ENCODE results near the gene CHST6.
"Not testable (repeated sequence)": the region's sequence is repeated elsewhere in the genome, so short reads cannot be mapped to it uniquely, and the experiment has no call there.

Gene CHST6

GRCh38 chr16:75495076-75495674 is at the start of gene CHST6:
CHST6 (minus strand) TSS chr16:75495441; CDS start chr16:75479828, 15,613 bp downstream.
- Mint-ChIP-seq H3K27ac (no peak within 1 kb of the TSS), H3K4me1 (ENCODE audit: low read depth) (peaks cover 8% of the 10 kb centered on the region), H3K9me3 (no peaks in the 10 kb centered on the region), H3K27me3 (peaks cover 61% of the 10 kb centered on the region), H3K4me3 (peak within 1 kb of the TSS; percentile 26), H3K36me3 (ENCODE audit: low read depth) (no peaks in the 10 kb centered on the region)
- intact Hi-C loops (cut with micrococcal nuclease): no loop called here

- intact Hi-C loops (cut with micrococcal nuclease); H3K36me3 Mint-ChIP-seq (ENCODE audit: low read depth); H3K27me3 Mint-ChIP-seq; H3K4me1 Mint-ChIP-seq (ENCODE audit: low read depth); H3K27ac Mint-ChIP-seq; H3K9me3 Mint-ChIP-seq; H3K4me3 Mint-ChIP-seq: not testable (repeated sequence)
Observed at GRCh38 chr16:75542462-75542861, 47.2 kb upstream of the CHST6 start.

DNA sequence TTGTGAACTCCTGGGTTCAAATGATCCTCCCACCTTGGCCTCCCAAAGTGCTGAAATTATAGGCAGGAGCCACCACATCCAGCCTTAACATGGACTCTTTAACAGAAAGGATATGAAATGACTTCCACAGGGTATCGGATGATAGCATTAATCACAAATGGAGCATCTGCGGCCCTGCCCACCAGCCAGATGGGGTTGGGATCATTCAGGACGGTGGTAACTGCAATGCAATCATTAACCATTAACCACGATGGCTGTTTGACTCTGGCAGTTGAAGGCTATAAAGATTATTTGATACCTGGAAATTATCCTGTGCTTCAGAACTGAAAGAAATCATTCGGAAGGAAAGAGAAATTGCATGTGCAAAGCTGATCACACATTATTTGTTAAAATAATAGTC is 46.0 kb upstream of the CHST6 start:
- intact Hi-C loops (cut with micrococcal nuclease): no loop called here
- Mint-ChIP-seq H3K27me3 (no peaks in the 10 kb centered on the region), H3K4me1 (ENCODE audit: low read depth) (no peaks in the 10 kb centered on the region), H3K36me3 (ENCODE audit: low read depth) (no peaks in the 10 kb centered on the region), H3K4me3 (no peak overlapping the region), H3K27ac (no peak overlapping the region), H3K9me3 (no peaks in the 10 kb centered on the region)

- H3K9me3 Mint-ChIP-seq; H3K27ac Mint-ChIP-seq; H3K27me3 Mint-ChIP-seq; intact Hi-C loops (cut with micrococcal nuclease); H3K4me1 Mint-ChIP-seq (ENCODE audit: low read depth); H3K4me3 Mint-ChIP-seq; H3K36me3 Mint-ChIP-seq (ENCODE audit: low read depth): not testable (repeated sequence)
Observed at GRCh38 chr16:75538882-75539565, 43.8 kb upstream of the CHST6 start.

DNA sequence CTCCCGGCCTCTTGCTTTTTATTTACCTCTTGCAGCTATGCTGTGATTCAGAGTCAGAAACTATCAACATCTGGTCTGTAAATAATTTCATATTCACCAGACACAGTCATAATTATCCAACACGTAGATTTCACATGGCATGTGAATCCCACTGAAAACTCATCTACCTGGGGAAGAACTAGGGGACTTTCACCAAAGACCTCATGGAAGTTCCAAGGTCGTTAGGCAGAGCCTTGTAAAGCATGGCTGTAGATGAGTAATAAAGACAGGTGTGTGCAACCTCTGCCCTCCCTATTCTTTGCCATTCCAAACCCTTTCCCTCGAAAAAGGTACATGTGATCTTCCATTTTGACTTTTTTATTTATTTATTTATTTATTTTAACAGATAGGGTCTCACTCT is 42.5 kb upstream of the CHST6 start:
- Mint-ChIP-seq H3K36me3 (ENCODE audit: low read depth) (no peaks in the 10 kb centered on the region), H3K27me3 (peaks cover 3% of the 10 kb centered on the region), H3K4me1 (ENCODE audit: low read depth) (no peaks in the 10 kb centered on the region), H3K4me3 (no peak overlapping the region), H3K27ac (no peak overlapping the region), H3K9me3 (no peaks in the 10 kb centered on the region)
- intact Hi-C loops (cut with micrococcal nuclease): no loop called here

- H3K27me3 Mint-ChIP-seq: peaks cover 6% of the 10 kb centered on the region
- H3K9me3 Mint-ChIP-seq: no peaks in the 10 kb centered on the region
- H3K4me1 Mint-ChIP-seq (ENCODE audit: low read depth): no peaks in the 10 kb centered on the region
- intact Hi-C loops (cut with micrococcal nuclease): no loop called here
- H3K27ac Mint-ChIP-seq: no peak within 1 kb of the TSS
- H3K36me3 Mint-ChIP-seq (ENCODE audit: low read depth): no peaks in the 10 kb centered on the region
- no peak within 1 kb of the TSS for H3K4me3 Mint-ChIP-seq
Observed at GRCh38 chr16:75535901-75536300, 40.7 kb upstream of the CHST6 start, which contains the start of gene CHST5. CHST5 (minus strand) TSS chr16:75536108; CDS start chr16:75530384, 5,724 bp downstream.

DNA sequence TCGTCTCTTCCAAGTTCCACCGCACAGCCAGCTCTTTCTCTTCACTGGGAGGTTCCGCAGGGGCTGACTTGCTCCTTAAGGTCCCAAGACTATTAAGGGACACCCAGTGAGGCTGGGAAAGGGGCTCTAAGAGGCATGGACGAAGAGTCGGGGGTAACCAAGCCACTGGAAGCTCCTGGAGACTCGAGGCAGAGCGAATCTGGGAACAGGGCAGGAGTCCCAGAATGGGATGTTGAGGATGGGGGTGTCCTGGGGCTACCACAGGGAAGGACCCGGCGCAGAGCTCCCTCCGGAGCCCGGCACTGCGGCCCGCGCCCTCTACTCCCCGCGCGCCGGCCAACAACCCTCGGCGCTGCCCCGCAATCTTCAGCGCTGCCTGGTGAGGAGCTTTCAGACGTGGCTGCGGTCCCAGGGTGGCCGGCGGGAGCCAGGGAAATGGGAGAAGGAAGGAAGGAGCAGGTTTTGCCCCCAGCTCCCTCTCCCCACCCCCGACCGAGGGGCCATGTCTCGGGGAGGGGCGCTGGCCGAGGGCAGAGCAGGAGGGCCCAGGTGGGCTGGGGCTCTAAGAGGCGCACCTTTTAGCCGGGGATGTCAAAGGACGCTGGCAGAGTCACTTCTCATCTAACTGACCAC is 40.1 kb upstream of the CHST6 start:
- no peak overlapping the region for H3K27ac Mint-ChIP-seq
- H3K4me3 Mint-ChIP-seq: no peak overlapping the region
- peaks cover 6% of the 10 kb centered on the region for H3K27me3 Mint-ChIP-seq
- H3K36me3 Mint-ChIP-seq (ENCODE audit: low read depth): no peaks in the 10 kb centered on the region
- intact Hi-C loops (cut with micrococcal nuclease): no loop called here
- H3K9me3 Mint-ChIP-seq: no peaks in the 10 kb centered on the region
- H3K4me1 Mint-ChIP-seq (ENCODE audit: low read depth): no peaks in the 10 kb centered on the region

GRCh38 chr16:75534560-75535205 is 39.4 kb upstream of the CHST6 start:
- intact Hi-C loops (cut with micrococcal nuclease): no loop called here
- H3K27me3 Mint-ChIP-seq: peaks cover 6% of the 10 kb centered on the region
- H3K4me1 Mint-ChIP-seq (ENCODE audit: low read depth): no peaks in the 10 kb centered on the region
- no peaks in the 10 kb centered on the region for H3K36me3 Mint-ChIP-seq (ENCODE audit: low read depth)
- no peak overlapping the region for H3K27ac Mint-ChIP-seq
- no peaks in the 10 kb centered on the region for H3K9me3 Mint-ChIP-seq
- H3K4me3 Mint-ChIP-seq: no peak overlapping the region

DNA sequence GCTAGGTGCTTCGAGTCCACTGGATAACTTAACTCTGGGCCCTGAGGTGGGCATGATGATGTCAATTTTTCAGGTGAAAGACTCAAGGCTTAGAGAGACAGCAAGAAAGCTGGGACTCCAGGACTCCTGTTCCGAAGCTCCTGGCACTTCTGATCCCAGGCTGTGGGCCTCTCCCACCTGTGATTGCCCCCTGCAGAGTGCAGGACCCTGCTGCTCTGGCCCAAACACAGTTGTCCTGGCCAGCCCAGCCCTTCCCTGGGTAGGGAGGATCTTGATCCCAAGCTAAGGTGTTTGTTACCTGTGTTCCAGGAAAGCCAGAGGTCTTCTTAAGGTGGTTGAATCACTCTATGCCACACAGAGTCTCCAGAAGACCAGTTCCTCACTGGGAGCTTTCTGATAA is 37.5 kb upstream of the CHST6 start:
- Mint-ChIP-seq H3K36me3 (ENCODE audit: low read depth) (no peaks in the 10 kb centered on the region), H3K27ac (no peak overlapping the region), H3K4me1 (ENCODE audit: low read depth) (no peaks in the 10 kb centered on the region), H3K27me3 (peaks cover 6% of the 10 kb centered on the region), H3K4me3 (no peak overlapping the region), H3K9me3 (peaks cover 8% of the 10 kb centered on the region)
- intact Hi-C loops (cut with micrococcal nuclease): no loop called here

DNA sequence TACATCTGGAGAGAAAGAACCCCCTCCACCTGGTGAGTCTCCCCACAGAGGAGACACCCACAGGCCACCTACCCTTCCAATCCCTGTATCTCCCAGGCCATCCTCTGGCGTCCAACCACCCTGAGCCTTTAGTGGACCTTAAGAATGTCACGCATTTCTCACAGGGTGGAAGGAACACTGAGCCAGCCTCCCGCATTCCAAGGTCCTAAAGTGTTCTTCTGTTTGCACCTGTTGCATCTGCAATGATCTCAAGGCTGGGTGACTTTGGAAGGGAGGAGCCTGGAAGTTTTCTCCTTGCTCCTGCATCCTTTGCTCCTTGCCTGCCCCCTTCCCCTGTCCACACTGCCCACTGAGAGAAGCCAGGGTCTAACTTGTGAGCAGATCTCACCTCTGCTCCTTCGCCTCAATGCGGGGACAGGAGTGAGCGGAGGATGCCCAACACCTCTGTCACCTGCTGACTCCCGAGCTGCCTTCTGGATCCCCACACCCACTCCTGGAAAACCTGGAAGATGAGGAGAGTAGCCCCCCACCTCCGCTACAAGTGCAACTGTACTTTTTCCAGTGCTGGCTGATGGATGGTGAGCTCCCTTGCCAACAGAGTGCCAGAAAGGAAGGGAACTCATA is 37.0 kb upstream of the CHST6 start:
- intact Hi-C loops (cut with micrococcal nuclease): no loop called here
- peaks cover 6% of the 10 kb centered on the region for H3K27me3 Mint-ChIP-seq
- peaks cover 8% of the 10 kb centered on the region for H3K9me3 Mint-ChIP-seq
- no peaks in the 10 kb centered on the region for H3K4me1 Mint-ChIP-seq (ENCODE audit: low read depth)
- no peak overlapping the region for H3K4me3 Mint-ChIP-seq
- H3K36me3 Mint-ChIP-seq (ENCODE audit: low read depth): no peaks in the 10 kb centered on the region
- no peak overlapping the region for H3K27ac Mint-ChIP-seq

GRCh38 chr16:75529959-75530358 is 34.7 kb upstream of the CHST6 start:
- Mint-ChIP-seq H3K36me3 (ENCODE audit: low read depth) (no peaks in the 10 kb centered on the region), H3K4me3 (no peak overlapping the region), H3K27me3 (peaks cover 3% of the 10 kb centered on the region), H3K9me3 (peaks cover 8% of the 10 kb centered on the region), H3K4me1 (ENCODE audit: low read depth) (no peaks in the 10 kb centered on the region), H3K27ac (no peak overlapping the region)
- intact Hi-C loops (cut with micrococcal nuclease): no loop called here

GRCh38 chr16:75529056-75529905 is 34.0 kb upstream of the CHST6 start:
- Mint-ChIP-seq H3K36me3 (ENCODE audit: low read depth) (no peaks in the 10 kb centered on the region), H3K27ac (no peak overlapping the region), H3K4me3 (no peak overlapping the region), H3K9me3 (peaks cover 8% of the 10 kb centered on the region), H3K27me3 (peaks cover 3% of the 10 kb centered on the region), H3K4me1 (ENCODE audit: low read depth) (no peaks in the 10 kb centered on the region)
- intact Hi-C loops (cut with micrococcal nuclease): no loop called here

DNA sequence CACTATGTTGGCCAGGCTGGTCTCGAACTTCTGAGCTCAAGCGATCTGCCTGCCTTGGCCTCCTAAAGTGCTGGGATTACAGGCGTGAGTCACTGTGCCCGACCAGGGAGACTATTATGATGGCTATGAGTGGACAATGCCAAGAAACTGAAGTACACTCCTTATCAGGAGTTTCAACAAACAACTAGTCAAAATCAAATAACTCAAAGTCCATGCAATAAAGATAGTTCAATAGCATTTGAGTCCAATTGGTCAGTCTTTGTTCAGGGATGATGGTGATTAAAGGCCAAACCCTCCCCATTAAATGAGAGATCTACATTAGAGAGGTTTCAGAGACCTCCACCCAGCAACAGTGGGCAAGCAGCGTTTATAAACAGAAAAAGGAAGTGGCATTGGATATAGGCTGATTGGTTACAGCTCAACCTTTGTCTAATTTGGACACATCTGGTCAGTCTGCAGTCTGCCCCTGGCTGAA is 32.6 kb upstream of the CHST6 start:
- H3K4me3 Mint-ChIP-seq: no peak overlapping the region
- intact Hi-C loops (cut with micrococcal nuclease): no loop called here
- peaks cover 8% of the 10 kb centered on the region for H3K9me3 Mint-ChIP-seq
- H3K4me1 Mint-ChIP-seq (ENCODE audit: low read depth): no peaks in the 10 kb centered on the region
- no peak overlapping the region for H3K27ac Mint-ChIP-seq
- H3K36me3 Mint-ChIP-seq (ENCODE audit: low read depth): no peaks in the 10 kb centered on the region
- H3K27me3 Mint-ChIP-seq: peaks cover 3% of the 10 kb centered on the region
